B cell (primary cell): ENCODE results near the gene MRPS18C.
"Not testable (repeated sequence)": the region's sequence is repeated elsewhere in the genome, so short reads cannot be mapped to it uniquely, and the experiment has no call there.

Source experiments
- EZH2 ChIP-seq: IDR thresholded peaks from 2 replicates; pipeline ENCODE4 v1.6.1; 2012; ENCODE audit warnings: borderline replicate concordance, low read depth, mild to moderate bottlenecking, moderate library complexity, low read length; ENCODE audit not compliant: insufficient read depth, poor library complexity, severe bottlenecking
- TF ChIP-seq, protein P1 (sequence below): fragments of 200-600 bp; IDR thresholded peaks from one replicate; pipeline ENCODE4 v1.8.0; 2022; ENCODE audit warnings: antibody characterized with exemption, mild to moderate bottlenecking

DNA sequence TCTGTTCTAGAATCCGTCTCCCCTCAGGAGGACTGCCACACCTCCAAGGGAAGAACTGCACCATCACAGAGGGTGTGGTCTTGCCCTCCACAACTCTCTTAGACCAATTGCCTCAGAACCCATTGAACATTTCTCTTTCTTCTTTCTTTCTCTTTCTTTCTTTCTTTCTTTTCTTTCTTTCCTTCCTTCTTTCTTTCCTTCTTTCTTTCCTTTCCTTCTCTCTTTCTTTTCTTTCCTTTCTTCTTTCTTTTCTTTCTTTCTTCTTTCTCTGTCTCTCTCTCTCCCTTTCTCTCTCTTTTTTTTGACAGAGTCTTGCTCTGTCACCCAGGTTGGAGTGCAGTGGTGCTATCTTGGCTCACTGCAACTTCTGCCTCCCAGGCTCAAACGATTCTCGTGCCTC is 45.8 kb downstream of the MRPS18C start:
- TF ChIP-seq, protein P1, sequence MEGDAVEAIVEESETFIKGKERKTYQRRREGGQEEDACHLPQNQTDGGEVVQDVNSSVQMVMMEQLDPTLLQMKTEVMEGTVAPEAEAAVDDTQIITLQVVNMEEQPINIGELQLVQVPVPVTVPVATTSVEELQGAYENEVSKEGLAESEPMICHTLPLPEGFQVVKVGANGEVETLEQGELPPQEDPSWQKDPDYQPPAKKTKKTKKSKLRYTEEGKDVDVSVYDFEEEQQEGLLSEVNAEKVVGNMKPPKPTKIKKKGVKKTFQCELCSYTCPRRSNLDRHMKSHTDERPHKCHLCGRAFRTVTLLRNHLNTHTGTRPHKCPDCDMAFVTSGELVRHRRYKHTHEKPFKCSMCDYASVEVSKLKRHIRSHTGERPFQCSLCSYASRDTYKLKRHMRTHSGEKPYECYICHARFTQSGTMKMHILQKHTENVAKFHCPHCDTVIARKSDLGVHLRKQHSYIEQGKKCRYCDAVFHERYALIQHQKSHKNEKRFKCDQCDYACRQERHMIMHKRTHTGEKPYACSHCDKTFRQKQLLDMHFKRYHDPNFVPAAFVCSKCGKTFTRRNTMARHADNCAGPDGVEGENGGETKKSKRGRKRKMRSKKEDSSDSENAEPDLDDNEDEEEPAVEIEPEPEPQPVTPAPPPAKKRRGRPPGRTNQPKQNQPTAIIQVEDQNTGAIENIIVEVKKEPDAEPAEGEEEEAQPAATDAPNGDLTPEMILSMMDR, result not testable (repeated sequence)
- TF ChIP-seq EZH2, result not testable (repeated sequence)
